Upper lobe of right lung (tissue), 1 donor: ENCODE data around the gene STAT5B. TPM values are rescaled to one million over a fixed set of nuclear protein-coding genes. Genes with fewer than 3 reads are reported as not detected.
A peak's percentile ranks its signal among the peaks of the same experiment; 100 is the strongest.
"Not testable (repeated sequence)": the region's sequence is repeated elsewhere in the genome, so short reads cannot be mapped to it uniquely, and the experiment has no call there.

Source experiments
- ATAC-seq: fragments of 200-7000 bp; cut with Tn5 transposase; one replicate; pipeline ENCODE4 v1.9.1; 2020; ENCODE audit warnings: mild to moderate bottlenecking, moderate library complexity
- DNase-seq: peaks from one replicate; pipeline ENCODE4 v3.0.0-alpha.2; 2020
- H3K27ac ChIP-seq: fragments of 200-600 bp; one replicate; pipeline ENCODE4 v1.8.0; 2022
- H3K27me3 ChIP-seq: fragments of 200-600 bp; one replicate; pipeline ENCODE4 v1.8.0; 2022; ENCODE audit warnings: mild to moderate bottlenecking
- H3K36me3 ChIP-seq: fragments of 200-600 bp; one replicate; pipeline ENCODE4 v1.8.0; 2022
- H3K4me1 ChIP-seq: fragments of 200-600 bp; one replicate; pipeline ENCODE4 v1.8.0; 2022
- H3K4me3 ChIP-seq: fragments of 200-600 bp; one replicate; pipeline ENCODE4 v1.8.0; 2022; ENCODE audit warnings: mild to moderate bottlenecking
- H3K9me3 ChIP-seq: fragments of 200-600 bp; one replicate; pipeline ENCODE4 v1.8.0; 2022
- intact Hi-C: fragments of 100-400 bp; cut with DNase I; formaldehyde crosslinking; loops from one replicate; pipeline ENCODE4 v1.11.0; 2022
- total RNA-seq: library from RNA; stranded (reverse); fragmentation: NEBNext Ultra II Directional; extraction: Animal tissue kit (Norgen Biotek cat#: 25700); gene quantifications from one replicate; pipeline ENCODE4 v1.2.1, GENCODE V29; 2021
- TF ChIP-seq, protein P1 (sequence below): fragments of 200-600 bp; IDR thresholded peaks from one replicate; pipeline ENCODE4 v1.8.0; 2022; ENCODE audit warnings: antibody characterized with exemption
- donor health status: DM: no; HTN: yes; CAD: no; lungs with severe emphysema.

The STAT5B gene
- total RNA-seq, 1 donor from 2014 or later = 71.0 TPM

- Histone ChIP-seq H3K27ac (no peak overlapping the region), H3K36me3 (peaks cover 77% of the 10 kb centered on the region), H3K4me3 (no peak overlapping the region), H3K9me3 (no peaks in the 10 kb centered on the region), H3K4me1 (no peaks in the 10 kb centered on the region), H3K27me3 (no peaks in the 10 kb centered on the region)
- TF ChIP-seq, protein P1, sequence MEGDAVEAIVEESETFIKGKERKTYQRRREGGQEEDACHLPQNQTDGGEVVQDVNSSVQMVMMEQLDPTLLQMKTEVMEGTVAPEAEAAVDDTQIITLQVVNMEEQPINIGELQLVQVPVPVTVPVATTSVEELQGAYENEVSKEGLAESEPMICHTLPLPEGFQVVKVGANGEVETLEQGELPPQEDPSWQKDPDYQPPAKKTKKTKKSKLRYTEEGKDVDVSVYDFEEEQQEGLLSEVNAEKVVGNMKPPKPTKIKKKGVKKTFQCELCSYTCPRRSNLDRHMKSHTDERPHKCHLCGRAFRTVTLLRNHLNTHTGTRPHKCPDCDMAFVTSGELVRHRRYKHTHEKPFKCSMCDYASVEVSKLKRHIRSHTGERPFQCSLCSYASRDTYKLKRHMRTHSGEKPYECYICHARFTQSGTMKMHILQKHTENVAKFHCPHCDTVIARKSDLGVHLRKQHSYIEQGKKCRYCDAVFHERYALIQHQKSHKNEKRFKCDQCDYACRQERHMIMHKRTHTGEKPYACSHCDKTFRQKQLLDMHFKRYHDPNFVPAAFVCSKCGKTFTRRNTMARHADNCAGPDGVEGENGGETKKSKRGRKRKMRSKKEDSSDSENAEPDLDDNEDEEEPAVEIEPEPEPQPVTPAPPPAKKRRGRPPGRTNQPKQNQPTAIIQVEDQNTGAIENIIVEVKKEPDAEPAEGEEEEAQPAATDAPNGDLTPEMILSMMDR = no peak
- no peak for ATAC-seq
- intact Hi-C loops = no loop called here
- no peak for DNase-seq
Measured at GRCh38 chr17:42214156-42214555, 62.0 kb downstream of the STAT5B start.

DNA sequence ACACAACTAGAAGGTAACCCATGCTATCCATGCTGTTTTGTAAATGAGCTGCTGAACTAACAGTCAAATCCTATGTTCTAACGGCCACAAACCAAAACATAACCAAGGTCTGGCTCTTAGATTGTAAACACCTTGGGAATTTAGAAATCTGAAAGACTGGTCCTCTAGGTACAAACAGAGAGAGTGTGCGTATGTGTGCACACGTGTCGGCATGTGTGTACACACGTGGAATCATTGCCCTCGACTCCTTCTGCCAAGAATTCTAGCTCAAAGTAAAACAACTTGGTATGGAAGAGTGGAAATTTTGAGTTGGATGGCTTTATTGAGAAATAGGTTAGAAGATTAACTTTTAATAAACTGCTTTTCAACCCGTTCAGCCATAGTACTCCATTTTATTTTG is 63.8 kb downstream of the STAT5B start:
- Histone ChIP-seq H3K27ac (no peak overlapping the region), H3K27me3 (no peaks in the 10 kb centered on the region), H3K36me3 (peaks cover 82% of the 10 kb centered on the region), H3K9me3 (no peaks in the 10 kb centered on the region), H3K4me1 (no peaks in the 10 kb centered on the region), H3K4me3 (no peak overlapping the region)
- no peak for ATAC-seq
- no peak for DNase-seq
- TF ChIP-seq, protein P1 = no peak
- intact Hi-C loops = no loop called here

- H3K36me3 ChIP-seq = peaks cover 81% of the 10 kb centered on the region
- DNase-seq, H3K4me1 ChIP-seq, intact Hi-C loops, H3K27ac ChIP-seq, H3K27me3 ChIP-seq, H3K4me3 ChIP-seq, H3K9me3 ChIP-seq: not testable (repeated sequence)
- ATAC-seq = peak; percentile 58
Measured at GRCh38 chr17:42211921-42212341, 64.3 kb downstream of the STAT5B start.

DNA sequence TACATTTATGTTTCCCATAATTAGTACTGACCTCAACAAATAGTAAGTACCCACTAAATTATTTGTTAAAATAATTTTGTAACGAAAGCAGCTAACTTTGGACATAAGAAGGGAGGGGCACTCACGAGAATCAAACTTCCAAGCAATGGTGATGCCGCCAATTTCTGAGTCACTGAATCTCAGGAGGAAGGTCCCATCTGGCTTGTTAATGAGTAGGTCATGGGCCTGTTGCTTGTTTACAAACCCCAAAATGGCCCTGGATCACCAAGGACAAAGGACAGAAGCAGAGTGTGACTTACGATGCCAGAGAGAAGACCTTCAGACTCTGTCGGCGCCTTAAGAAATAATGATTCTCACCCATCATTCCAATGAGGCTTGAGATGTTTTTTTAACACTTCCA is 66.1 kb downstream of the STAT5B start:
- H3K27ac ChIP-seq = no peak overlapping the region
- no peaks in the 10 kb centered on the region for H3K4me1 ChIP-seq
- DNase-seq (no peak), ATAC-seq (no peak)
- H3K27me3 ChIP-seq = no peaks in the 10 kb centered on the region
- TF ChIP-seq, protein P1 = no peak
- intact Hi-C loops = no loop called here
- no peak overlapping the region for H3K4me3 ChIP-seq
- no peaks in the 10 kb centered on the region for H3K9me3 ChIP-seq
- H3K36me3 ChIP-seq = peaks cover 81% of the 10 kb centered on the region

GRCh38 chr17:42206153-42206612 is 70.0 kb downstream of the STAT5B start:
- peaks cover 90% of the 10 kb centered on the region for H3K36me3 ChIP-seq
- intact Hi-C loops, H3K27me3 ChIP-seq, H3K4me1 ChIP-seq, H3K27ac ChIP-seq, H3K4me3 ChIP-seq, DNase-seq, H3K9me3 ChIP-seq: not testable (repeated sequence)
- ATAC-seq = peak; percentile 64

GRCh38 chr17:42203354-42203753 is 72.8 kb downstream of the STAT5B start:
- DNase-seq (no peak), ATAC-seq (no peak)
- H3K4me1 ChIP-seq = no peaks in the 10 kb centered on the region
- no peak overlapping the region for H3K27ac ChIP-seq
- H3K36me3 ChIP-seq = peaks cover 69% of the 10 kb centered on the region
- intact Hi-C loops = no loop called here
- no peak overlapping the region for H3K4me3 ChIP-seq
- no peaks in the 10 kb centered on the region for H3K27me3 ChIP-seq
- H3K9me3 ChIP-seq = no peaks in the 10 kb centered on the region
- TF ChIP-seq, protein P1 = no peak

DNA sequence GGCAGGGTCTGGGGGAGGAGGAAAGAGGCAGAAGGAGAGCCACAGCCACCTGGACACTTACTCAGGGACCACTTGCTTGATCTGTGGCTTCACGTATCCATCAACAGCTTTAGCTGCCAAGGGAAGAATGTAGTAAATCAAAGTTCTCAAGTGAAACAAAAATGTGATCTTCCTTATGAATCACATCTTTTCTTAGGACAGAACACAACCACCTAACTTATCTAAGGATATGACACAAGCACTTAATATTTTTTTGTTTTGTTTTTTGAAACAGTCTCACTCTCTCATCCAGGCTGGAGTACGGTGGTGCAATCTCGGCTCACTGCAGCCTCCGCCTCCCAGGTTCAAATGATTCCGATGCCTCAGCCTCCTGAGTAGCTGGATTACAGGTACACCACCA is 73.5 kb downstream of the STAT5B start:
- Histone ChIP-seq H3K9me3 (no peaks in the 10 kb centered on the region), H3K27ac (no peak overlapping the region), H3K4me1 (no peaks in the 10 kb centered on the region), H3K27me3 (no peaks in the 10 kb centered on the region), H3K4me3 (no peak overlapping the region), H3K36me3 (peaks cover 63% of the 10 kb centered on the region)
- no peak for DNase-seq
- intact Hi-C loops = no loop called here
- no peak for ATAC-seq
- TF ChIP-seq, protein P1 = no peak
